GM19043 (cell line): ENCODE data around the gene AKIRIN2.
"Not testable (repeated sequence)": the region's sequence is repeated elsewhere in the genome, so short reads cannot be mapped to it uniquely, and the experiment has no call there.

ENCODE experiments used
- ATAC-seq: cut with Tn5 transposase; IDR thresholded peaks from one replicate; pipeline ENCODE4 v1.9.1; 2021; ENCODE audit warnings: low read depth; ENCODE audit not compliant: unreplicated experiment

The AKIRIN2 gene

GRCh38 chr6:87690441-87690840 lies 11.6 kb downstream of the AKIRIN2 start:
- ATAC-seq = no peak

- not testable (repeated sequence) for ATAC-seq
Measured at GRCh38 chr6:87687893-87688292, 14.1 kb downstream of the AKIRIN2 start.

DNA sequence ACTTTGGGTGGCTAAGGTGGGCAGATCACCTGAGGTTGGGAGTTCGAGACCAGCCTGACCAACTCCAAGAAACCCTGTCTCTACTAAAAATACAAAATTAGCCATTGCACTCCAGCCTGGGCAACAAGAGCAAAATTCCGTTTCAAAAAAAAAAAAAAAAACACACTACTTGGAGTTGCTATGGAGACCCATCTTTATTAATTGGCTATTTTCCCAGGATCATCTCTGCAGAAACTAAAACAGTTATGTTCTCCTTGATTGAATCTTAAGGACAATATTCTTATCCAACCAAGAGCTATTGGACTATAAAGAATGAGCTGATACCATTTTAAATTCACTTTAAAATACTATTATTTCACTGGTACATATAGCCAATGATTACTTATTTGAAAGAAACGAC lies 14.7 kb downstream of the AKIRIN2 start:
- ATAC-seq = no peak

DNA sequence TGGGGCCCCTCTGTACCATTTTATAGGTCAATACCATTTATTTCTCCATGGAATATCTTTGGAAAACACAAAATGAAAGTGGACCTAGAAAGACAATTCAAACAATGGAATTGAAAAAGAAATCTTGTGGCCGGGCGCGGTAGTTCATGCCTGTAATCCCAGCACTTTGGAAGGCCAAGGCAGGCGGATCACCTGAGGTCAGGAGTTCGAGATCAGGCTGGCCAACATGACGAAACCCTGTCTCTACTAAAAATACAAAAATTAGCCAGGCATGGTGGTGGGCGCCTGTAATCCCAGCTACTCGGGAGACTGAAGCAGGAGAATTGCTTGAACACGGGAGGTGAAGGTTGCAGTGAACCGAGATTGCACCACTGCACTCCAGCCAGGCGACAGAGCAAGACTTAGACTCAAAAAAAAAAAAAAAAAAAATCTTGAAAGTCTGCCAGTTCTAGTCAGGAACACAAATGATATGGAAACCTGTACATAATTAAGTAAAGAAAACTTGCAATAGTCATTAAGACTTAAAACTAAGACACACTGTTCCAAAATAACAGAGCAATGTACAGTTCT lies 15.3 kb downstream of the AKIRIN2 start:
- not testable (repeated sequence) for ATAC-seq

DNA sequence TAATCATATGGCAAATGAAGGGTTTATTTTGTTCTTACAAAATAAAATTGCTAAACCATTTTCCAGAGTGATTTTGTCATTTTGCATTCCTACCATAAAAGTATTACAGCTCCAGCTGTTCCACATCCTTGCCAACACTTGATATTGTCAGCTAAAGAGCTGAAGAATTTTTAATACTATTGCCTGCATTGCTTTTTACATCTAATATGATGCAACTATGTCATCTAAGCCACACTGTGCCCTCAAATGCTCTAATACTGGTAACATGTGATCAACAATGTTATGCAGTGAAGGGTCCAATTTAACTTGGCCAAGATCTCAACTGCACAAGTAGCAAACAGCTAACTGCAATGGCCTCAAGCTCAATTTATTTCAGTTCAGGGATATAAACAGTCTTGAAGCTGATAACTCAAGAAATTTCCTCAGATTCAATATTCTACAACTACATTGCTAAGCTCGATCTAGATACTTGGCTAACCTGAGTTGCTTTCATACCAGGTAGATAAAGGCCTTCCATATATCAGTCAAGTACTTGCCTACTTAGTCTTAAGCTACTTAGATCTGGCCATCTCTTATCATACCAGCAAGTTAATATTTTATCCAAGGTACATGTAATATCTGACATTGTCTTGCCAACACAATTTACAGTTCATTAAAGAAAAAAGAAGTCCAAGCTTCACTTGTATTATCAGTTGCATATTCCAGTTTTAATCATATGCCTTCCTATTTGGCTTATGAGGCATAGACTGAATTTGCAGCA lies 17.0 kb downstream of the AKIRIN2 start:
- ATAC-seq = no peak

DNA sequence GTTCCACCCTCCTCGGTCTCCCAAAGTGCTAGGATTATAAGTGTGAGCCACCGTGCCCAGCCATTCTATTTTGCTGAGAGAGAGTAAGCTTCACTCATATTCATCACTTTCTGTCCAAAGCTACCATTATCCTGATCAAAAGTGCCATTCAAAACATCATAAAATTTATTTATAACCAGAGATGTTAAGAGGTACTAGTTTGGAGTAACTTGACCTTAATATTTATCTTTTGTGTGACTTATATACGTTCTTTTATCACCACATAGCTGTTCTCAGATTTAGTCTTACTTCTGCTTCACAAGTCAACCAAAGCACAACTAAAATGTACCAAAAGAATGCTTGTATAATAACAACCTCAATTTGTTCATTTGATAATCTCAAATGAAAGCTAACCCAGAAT lies 18.1 kb downstream of the AKIRIN2 start:
- no peak for ATAC-seq

GRCh38 chr6:87682310-87682709 lies 19.7 kb downstream of the AKIRIN2 start:
- no peak for ATAC-seq

- no peak for ATAC-seq
Measured at GRCh38 chr6:87675004-87675681, 26.9 kb downstream of the AKIRIN2 start.

DNA sequence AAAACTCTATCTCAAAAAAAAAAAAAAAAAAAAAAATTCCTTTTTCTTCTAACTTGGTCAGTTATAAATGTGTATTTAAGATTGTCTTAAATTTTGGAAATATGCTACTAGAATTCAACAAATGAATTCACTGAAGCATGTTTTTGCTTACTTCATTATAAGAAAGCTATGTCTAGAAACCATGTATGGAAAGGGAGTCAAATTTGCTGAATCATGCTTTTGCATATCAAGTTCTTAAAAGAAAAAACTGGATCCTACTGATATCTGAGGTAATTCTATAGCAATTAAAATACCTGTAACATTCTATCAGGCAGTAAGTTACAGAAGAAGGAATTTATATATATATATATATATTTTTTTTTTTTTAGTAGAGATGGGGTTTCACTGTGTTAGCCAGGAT lies 27.7 kb downstream of the AKIRIN2 start:
- ATAC-seq = no peak

GRCh38 chr6:87673237-87673636 lies 28.8 kb downstream of the AKIRIN2 start:
- ATAC-seq = no peak

- no peak for ATAC-seq
Measured at GRCh38 chr6:87672641-87673040, 29.4 kb downstream of the AKIRIN2 start.

DNA sequence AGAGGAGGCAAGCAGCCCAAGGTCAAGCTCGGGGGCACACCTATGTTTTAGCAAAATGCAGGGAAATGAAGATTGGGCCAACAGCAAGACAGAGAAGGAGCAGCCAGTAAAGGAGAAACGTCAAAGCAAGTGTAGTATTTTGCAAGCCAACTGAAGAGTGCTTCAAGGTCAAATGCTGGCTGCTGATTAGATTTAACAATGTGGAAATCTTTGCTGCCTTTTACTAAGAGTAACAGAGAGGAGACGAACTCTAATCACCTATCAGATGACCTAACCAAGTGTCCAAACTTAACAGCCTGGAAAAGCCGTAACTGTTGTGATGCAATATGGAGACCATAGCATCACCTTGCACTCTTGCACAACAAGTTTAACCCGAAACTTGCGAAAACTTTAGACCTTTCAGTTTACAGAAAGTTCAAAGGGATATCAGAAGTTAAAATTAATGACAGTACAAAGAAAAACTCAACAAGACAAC lies 30.4 kb downstream of the AKIRIN2 start:
- ATAC-seq = no peak

DNA sequence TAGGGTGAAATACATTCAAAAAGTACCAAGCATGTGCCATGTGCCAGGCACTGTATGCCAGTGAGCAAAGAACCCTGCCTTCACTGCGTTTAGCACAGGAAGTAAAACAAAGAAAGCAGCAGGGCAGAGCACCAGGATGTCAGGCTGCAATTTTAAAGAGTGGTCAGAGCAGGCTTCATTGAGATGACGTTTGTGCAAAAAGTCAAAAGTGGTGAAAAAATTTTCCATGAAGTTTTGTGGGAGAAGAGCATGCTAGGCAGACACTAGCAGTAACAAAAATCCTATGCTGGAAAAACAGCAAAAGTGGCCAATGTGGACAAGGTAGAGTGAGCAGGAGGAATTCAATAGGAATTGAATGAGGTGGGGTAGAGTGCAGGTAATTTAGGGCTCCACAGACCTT lies 31.3 kb downstream of the AKIRIN2 start:
- ATAC-seq = no peak

DNA sequence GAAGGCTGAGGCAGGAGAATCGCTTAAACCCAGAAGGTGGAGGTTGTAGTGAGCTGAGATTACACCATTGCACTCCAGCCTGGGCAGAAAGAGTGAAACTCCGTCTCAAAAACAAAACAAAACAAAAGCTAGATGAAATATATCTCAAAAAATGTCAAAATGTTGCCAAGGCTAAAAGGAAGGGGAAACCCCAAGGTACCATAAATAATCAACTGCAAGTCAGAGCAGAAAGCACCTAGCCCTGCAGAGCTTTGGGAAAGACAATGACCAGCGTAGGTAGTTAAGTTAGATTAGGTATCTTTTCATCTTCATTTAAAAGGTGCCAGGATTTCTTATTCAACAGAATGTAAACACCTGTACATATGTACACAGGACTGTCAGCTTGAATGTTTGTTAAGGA lies 33.0 kb downstream of the AKIRIN2 start:
- no peak for ATAC-seq

- ATAC-seq = no peak
Measured at GRCh38 chr6:87668013-87668412, 34.0 kb downstream of the AKIRIN2 start.

GRCh38 chr6:87667032-87667431 lies 35.0 kb downstream of the AKIRIN2 start:
- ATAC-seq = peak; percentile 53

GRCh38 chr6:87664921-87665485 lies 37.0 kb downstream of the AKIRIN2 start:
- no peak for ATAC-seq

- ATAC-seq = no peak
Measured at GRCh38 chr6:87663434-87663833, 38.6 kb downstream of the AKIRIN2 start.

GRCh38 chr6:87661503-87661902 lies 40.5 kb downstream of the AKIRIN2 start:
- no peak for ATAC-seq

GRCh38 chr6:87661016-87661415 lies 41.0 kb downstream of the AKIRIN2 start:
- no peak for ATAC-seq

- ATAC-seq = no peak
Measured at GRCh38 chr6:87660226-87660911, 41.7 kb downstream of the AKIRIN2 start.
